ENCODE data around the gene CYP27B1.

DNA sequence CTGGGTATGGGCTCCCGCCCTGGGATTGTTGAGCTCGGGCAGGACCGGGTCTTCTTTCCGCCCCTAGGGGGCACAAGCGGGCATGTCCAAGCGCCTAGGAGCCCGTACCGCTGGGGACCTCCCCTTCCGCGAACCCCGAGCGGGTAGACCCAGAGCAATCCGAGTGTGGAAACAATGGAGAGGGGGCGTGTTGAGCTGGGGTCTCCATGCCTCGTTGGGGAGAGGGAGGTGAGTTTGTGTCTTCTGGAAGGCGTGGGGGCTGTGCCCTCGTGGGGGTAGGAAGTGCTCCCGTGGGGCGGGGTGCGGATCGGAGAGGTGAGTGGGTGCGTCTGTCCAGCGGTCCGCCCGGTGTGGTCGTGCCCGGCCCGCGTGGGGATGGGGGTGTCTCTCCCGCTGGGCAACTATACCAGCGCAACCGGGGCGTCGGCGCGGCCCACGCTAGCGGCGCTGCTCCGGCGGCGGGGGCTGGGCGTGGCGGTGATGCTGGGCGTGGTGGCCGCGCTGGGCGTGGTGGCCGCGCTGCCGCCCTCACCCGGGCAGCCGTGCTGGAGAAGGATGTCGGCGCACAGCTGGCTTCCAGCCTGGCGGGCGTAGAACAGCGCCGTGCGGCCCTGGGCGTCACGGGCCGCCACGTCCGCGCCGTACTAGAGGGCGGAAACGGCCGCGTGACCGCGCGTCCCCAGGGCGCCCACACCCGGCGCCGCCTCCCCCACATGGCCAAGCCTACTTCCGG, 40.6 kb downstream of the CYP27B1 start:
- TF ChIP-seq, protein P1, sequence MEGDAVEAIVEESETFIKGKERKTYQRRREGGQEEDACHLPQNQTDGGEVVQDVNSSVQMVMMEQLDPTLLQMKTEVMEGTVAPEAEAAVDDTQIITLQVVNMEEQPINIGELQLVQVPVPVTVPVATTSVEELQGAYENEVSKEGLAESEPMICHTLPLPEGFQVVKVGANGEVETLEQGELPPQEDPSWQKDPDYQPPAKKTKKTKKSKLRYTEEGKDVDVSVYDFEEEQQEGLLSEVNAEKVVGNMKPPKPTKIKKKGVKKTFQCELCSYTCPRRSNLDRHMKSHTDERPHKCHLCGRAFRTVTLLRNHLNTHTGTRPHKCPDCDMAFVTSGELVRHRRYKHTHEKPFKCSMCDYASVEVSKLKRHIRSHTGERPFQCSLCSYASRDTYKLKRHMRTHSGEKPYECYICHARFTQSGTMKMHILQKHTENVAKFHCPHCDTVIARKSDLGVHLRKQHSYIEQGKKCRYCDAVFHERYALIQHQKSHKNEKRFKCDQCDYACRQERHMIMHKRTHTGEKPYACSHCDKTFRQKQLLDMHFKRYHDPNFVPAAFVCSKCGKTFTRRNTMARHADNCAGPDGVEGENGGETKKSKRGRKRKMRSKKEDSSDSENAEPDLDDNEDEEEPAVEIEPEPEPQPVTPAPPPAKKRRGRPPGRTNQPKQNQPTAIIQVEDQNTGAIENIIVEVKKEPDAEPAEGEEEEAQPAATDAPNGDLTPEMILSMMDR (conservative IDR thresholded peaks at IDR 0.05; ENCODE audit: low read depth in 2 of 2): peak; percentile 78 to 87
- TF ChIP-seq EZH2 (IDR thresholded peaks at IDR 0.05; ENCODE audit: low read depth, unreplicated experiment): peak; percentile 52
- TF ChIP-seq EZH2phosphoT487 (IDR thresholded peaks at IDR 0.05; ENCODE audit: unreplicated experiment): no peak
- no peak for TF ChIP-seq STAT1 (IDR thresholded peaks at IDR 0.05; ENCODE audit: unreplicated experiment)
- no peak for TF ChIP-seq POLR2AphosphoS5 (IDR thresholded peaks at IDR 0.05; ENCODE audit: low read depth)
